Loucy (cell line): ENCODE results near the gene C9orf85.

ENCODE experiments used
- CTCF ChIP-seq: fragments of 200-600 bp; sonication (generic); conservative IDR thresholded peaks from 2 replicates; pipeline ENCODE4 v1.5.1; 2014; ENCODE audit warnings: mild to moderate bottlenecking, antibody characterized with exemption, low read length
- EZH2phosphoT487 ChIP-seq: fragments of 200-600 bp; IDR thresholded peaks from 2 replicates; pipeline ENCODE4 v1.6.1; 2018; ENCODE audit warnings: antibody characterized with exemption, mild to moderate bottlenecking, moderate library complexity, borderline replicate concordance

- TF ChIP-seq CTCF (no peak), EZH2phosphoT487 (no peak)
Measured at GRCh38 chr9:71928806-71929205, 17.4 kb downstream of the C9orf85 start.
